CD4-positive, alpha-beta T cell (primary cell): Measurements from ENCODE around the gene E2F6. TPM values are rescaled to one million over a fixed set of nuclear protein-coding genes. Genes with fewer than 3 reads are reported as not detected.

Source experiments
- ATAC-seq: fragments of 200-7000 bp; cut with Tn5 transposase; one replicate; pipeline ENCODE4 v1.10.0; 2022; ENCODE audit warnings: mild to moderate bottlenecking; ENCODE audit not compliant: poor library complexity
- CTCF ChIA-PET: fragments of 350-600 bp; sonication (Branson Sonifier 250); formaldehyde crosslinking; loops from one replicate; lab custom pipeline; 2021; ENCODE audit warnings: antibody characterized with exemption, inconsistent platforms; lab: Charles Lee
- POLR2A ChIA-PET: fragments of 350-600 bp; sonication (Branson Sonifier 250); formaldehyde crosslinking; loops from one replicate; lab custom pipeline; 2021; ENCODE audit warnings: antibody characterized with exemption, inconsistent platforms; lab: Charles Lee
- DNase-seq, 14 experiments: peaks; one replicate each; pipeline ENCODE4 v3.0.0-alpha.2; 2013 to 2020; ENCODE audit warnings: mixed read lengths in 2 of 14
- H3K27ac ChIP-seq, 2 donors: one replicate each; pipeline versions ENCODE4 v1.5.1 to v1.7.0; 2013; ENCODE audit warnings: low read length in 2 of 2, low read depth in 1 of 2, mild to moderate bottlenecking in 1 of 2
- H3K27me3 ChIP-seq, 2 experiments: 1 replicate in 1 of 2; 2 replicates in 1 of 2; pipeline versions ENCODE4 v1.6.1 to v1.7.0; 2013; ENCODE audit warnings: low read length in 2 of 2, control low read depth in 1 of 2, mild to moderate bottlenecking in 1 of 2, moderate library complexity in 1 of 2; ENCODE audit not compliant: insufficient read depth in 2 of 2, control insufficient read depth in 1 of 2
- H3K36me3 ChIP-seq: one replicate; pipeline ENCODE4 v1.6.1; 2013; ENCODE audit warnings: low read length, control low read depth; ENCODE audit not compliant: insufficient read depth
- H3K4me1 ChIP-seq: one replicate; pipeline ENCODE4 v1.6.1; 2013; ENCODE audit warnings: low read length, control low read depth; ENCODE audit not compliant: insufficient read depth
- H3K4me3 ChIP-seq: one replicate; pipeline ENCODE4 v1.5.1; 2013; ENCODE audit warnings: mild to moderate bottlenecking, low read length, moderate library complexity
- H3K9me3 ChIP-seq, 2 experiments: 1 replicate in 1 of 2; 2 replicates in 1 of 2; pipeline versions ENCODE4 v1.6.1 to v1.7.0; 2013; ENCODE audit warnings: low read length in 2 of 2, mild to moderate bottlenecking in 2 of 2, control low read depth in 1 of 2, moderate library complexity in 1 of 2; ENCODE audit not compliant: control insufficient read depth in 1 of 2, insufficient read depth in 1 of 2
- H3K27ac Mint-ChIP-seq: one replicate; pipeline ENCODE4 v1.8.0; 2020; ENCODE audit warnings: mixed read lengths
- H3K27me3 Mint-ChIP-seq: one replicate; pipeline ENCODE4 v1.8.0; 2021; ENCODE audit warnings: mixed read lengths
- H3K36me3 Mint-ChIP-seq: one replicate; pipeline ENCODE4 v1.8.0; 2021; ENCODE audit warnings: low read depth, mixed read lengths
- H3K4me1 Mint-ChIP-seq: one replicate; pipeline ENCODE4 v1.8.0; 2021; ENCODE audit warnings: low read depth, mixed read lengths
- H3K4me3 Mint-ChIP-seq: one replicate; pipeline ENCODE4 v1.8.0; 2020; ENCODE audit warnings: mild to moderate bottlenecking, mixed read lengths
- H3K9me3 Mint-ChIP-seq: one replicate; pipeline ENCODE4 v1.8.0; 2020; ENCODE audit warnings: mixed read lengths
- intact Hi-C, 2 experiments: fragments of 100-400 bp; cut with DNase I in 1 of 2; cut with micrococcal nuclease in 1 of 2; formaldehyde crosslinking; loops; one replicate each; pipeline versions ENCODE4 v1.15.1 to v1.9.0; 2023 to 2025; cut with DNase I, micrococcal nuclease
- total RNA-seq, 174 experiments: library from RNA in 2 of 174; stranded (reverse) in 2 of 174; gene quantifications; one replicate each; pipeline ENCODE4 v1.2.3 and lab custom pipeline; 2021 to 2026
- TF ChIP-seq, protein P1 (sequence below): fragments of 200-600 bp; IDR thresholded peaks from one replicate; pipeline ENCODE4 v1.8.0; 2022; ENCODE audit warnings: antibody characterized with exemption, mild to moderate bottlenecking

Gene E2F6
- total RNA-seq, 2 experiments from 2014 or later: 3.5 to 4.2 TPM

DNA sequence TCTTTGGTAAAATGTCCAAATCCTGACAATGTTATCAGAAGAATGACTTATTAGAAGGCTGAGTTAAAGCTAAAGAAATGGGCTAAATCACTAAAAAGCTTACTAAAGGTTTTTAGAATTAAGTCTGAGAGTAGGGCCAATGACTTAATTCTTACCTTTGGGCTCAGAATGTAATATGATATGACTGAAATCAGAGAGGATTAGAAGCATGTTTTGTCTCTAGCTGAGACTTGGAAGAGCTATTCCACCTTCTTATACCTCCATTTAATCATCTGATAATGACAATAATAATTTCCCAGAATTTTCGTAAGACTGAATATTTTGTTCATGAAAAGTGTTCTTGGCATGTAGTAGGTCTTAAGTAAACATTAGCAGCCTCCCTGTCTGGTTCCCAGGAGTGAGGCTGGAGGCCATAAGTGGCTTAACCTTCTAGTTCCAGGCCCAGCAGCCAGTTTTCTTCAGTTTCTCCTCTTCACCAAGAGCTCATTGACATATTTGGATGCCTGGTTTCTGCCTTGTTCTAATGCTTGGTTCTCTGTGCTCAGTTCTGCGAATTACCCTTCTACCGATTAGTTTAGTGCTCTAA, 25.5 kb upstream of the E2F6 start:
- no peaks in the 10 kb centered on the region for H3K4me1 ChIP-seq
- H3K27ac ChIP-seq: no peak overlapping the region
- Mint-ChIP-seq H3K4me3 (no peak overlapping the region), H3K4me1 (no peaks in the 10 kb centered on the region), H3K27me3 (peaks cover 24% of the 10 kb centered on the region), H3K9me3 (no peaks in the 10 kb centered on the region), H3K36me3 (no peaks in the 10 kb centered on the region), H3K27ac (no peak overlapping the region)
- H3K4me3 ChIP-seq: no peak overlapping the region
- peaks cover 1 to 11% of the 10 kb centered on the region in 2 experiments for H3K27me3 ChIP-seq
- no peak for ATAC-seq
- H3K9me3 ChIP-seq: no peaks in the 10 kb centered on the region
- DNase-seq: no peak
- TF ChIP-seq, protein P1, sequence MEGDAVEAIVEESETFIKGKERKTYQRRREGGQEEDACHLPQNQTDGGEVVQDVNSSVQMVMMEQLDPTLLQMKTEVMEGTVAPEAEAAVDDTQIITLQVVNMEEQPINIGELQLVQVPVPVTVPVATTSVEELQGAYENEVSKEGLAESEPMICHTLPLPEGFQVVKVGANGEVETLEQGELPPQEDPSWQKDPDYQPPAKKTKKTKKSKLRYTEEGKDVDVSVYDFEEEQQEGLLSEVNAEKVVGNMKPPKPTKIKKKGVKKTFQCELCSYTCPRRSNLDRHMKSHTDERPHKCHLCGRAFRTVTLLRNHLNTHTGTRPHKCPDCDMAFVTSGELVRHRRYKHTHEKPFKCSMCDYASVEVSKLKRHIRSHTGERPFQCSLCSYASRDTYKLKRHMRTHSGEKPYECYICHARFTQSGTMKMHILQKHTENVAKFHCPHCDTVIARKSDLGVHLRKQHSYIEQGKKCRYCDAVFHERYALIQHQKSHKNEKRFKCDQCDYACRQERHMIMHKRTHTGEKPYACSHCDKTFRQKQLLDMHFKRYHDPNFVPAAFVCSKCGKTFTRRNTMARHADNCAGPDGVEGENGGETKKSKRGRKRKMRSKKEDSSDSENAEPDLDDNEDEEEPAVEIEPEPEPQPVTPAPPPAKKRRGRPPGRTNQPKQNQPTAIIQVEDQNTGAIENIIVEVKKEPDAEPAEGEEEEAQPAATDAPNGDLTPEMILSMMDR: no peak
- H3K36me3 ChIP-seq: no peaks in the 10 kb centered on the region
- ChIA-PET POLR2A (no interaction called here), CTCF (interaction anchor here (1.3 kb wide), 1 partner anchor 21 kb away, joined by 3 read pairs; no protein-coding TSS in a partner anchor)
- intact Hi-C loops: no loop called here

GRCh38 chr2:11490194-11490593, 24.2 kb upstream of the E2F6 start:
- H3K27ac ChIP-seq: no peak overlapping the region
- no peaks in the 10 kb centered on the region for H3K36me3 Mint-ChIP-seq
- H3K4me3 ChIP-seq: no peak overlapping the region
- H3K9me3 Mint-ChIP-seq: no peaks in the 10 kb centered on the region
- intact Hi-C loops: no loop called here
- no peak for ATAC-seq
- H3K4me1 Mint-ChIP-seq: no peaks in the 10 kb centered on the region
- no peak overlapping the region for H3K27ac Mint-ChIP-seq
- no peaks in the 10 kb centered on the region for H3K9me3 ChIP-seq
- H3K36me3 ChIP-seq: no peaks in the 10 kb centered on the region
- ChIA-PET CTCF (interaction anchor here (1.3 kb wide), 1 partner anchor 22 kb away, joined by 3 read pairs; no protein-coding TSS in a partner anchor), POLR2A (no interaction called here)
- H3K27me3 ChIP-seq: peaks cover 12 to 18% of the 10 kb centered on the region in 2 experiments
- no peaks in the 10 kb centered on the region for H3K4me1 ChIP-seq
- DNase-seq: no peak
- H3K27me3 Mint-ChIP-seq: peaks cover 36% of the 10 kb centered on the region
- TF ChIP-seq, protein P1: no peak
- H3K4me3 Mint-ChIP-seq: no peak overlapping the region

GRCh38 chr2:11488809-11489208, 22.8 kb upstream of the E2F6 start:
- H3K36me3 ChIP-seq: no peaks in the 10 kb centered on the region
- peaks cover 18 to 26% of the 10 kb centered on the region in 2 experiments for H3K27me3 ChIP-seq
- H3K27ac Mint-ChIP-seq: no peak overlapping the region
- DNase-seq (no peak), ATAC-seq (no peak)
- H3K27me3 Mint-ChIP-seq: peaks cover 44% of the 10 kb centered on the region
- intact Hi-C loops: no loop called here
- peaks cover 4% of the 10 kb centered on the region for H3K4me1 Mint-ChIP-seq
- no peak overlapping the region for H3K27ac ChIP-seq
- H3K9me3 ChIP-seq: no peaks in the 10 kb centered on the region
- H3K9me3 Mint-ChIP-seq: no peaks in the 10 kb centered on the region
- H3K4me3 ChIP-seq: no peak overlapping the region
- TF ChIP-seq, protein P1: no peak
- CTCF ChIA-PET: interaction anchor here (1.3 kb wide), 2 partner anchors 11 to 95 kb away, joined by 3 to 4 read pairs; no protein-coding TSS in a partner anchor
- no peaks in the 10 kb centered on the region for H3K36me3 Mint-ChIP-seq
- no peaks in the 10 kb centered on the region for H3K4me1 ChIP-seq
- POLR2A ChIA-PET: no interaction called here
- H3K4me3 Mint-ChIP-seq: no peak overlapping the region
